GM19035 (cell line): Measurements from ENCODE around the gene COX6A1.
"Not testable (repeated sequence)": the region's sequence is repeated elsewhere in the genome, so short reads cannot be mapped to it uniquely, and the experiment has no call there.

Source experiments
- ATAC-seq: cut with Tn5 transposase; IDR thresholded peaks from one replicate; pipeline ENCODE4 v1.9.1; 2021; ENCODE audit not compliant: unreplicated experiment

COX6A1 gene

GRCh38 chr12:120425797-120426196 lies 12.1 kb upstream of the COX6A1 start:
- ATAC-seq = no peak

- ATAC-seq = no peak
These were observed 9.2 kb upstream of the COX6A1 start for GRCh38 chr12:120428597-120429229.

- no peak for ATAC-seq
These were observed 8.5 kb upstream of the COX6A1 start for GRCh38 chr12:120429368-120429767.

- no peak for ATAC-seq
These were observed 5.0 kb upstream of the COX6A1 start for GRCh38 chr12:120432772-120433525.

GRCh38 chr12:120438495-120439198 lies 734 bp downstream of the COX6A1 start:
- ATAC-seq = no peak

GRCh38 chr12:120439646-120440247 lies 1.8 kb downstream of the COX6A1 start:
- no peak for ATAC-seq

GRCh38 chr12:120444676-120445075 lies 6.8 kb downstream of the COX6A1 start:
- no peak for ATAC-seq

- ATAC-seq = peak; percentile 93
These were observed 8.3 kb downstream of the COX6A1 start, which contains the start of the genes GATC and TRIAP1 for GRCh38 chr12:120445911-120446843. GATC (plus strand) TSS chr12:120446444; CDS start chr12:120446481, 37 bp downstream. TRIAP1 (minus strand) TSS chr12:120446384; CDS start chr12:120446372, 12 bp downstream.

GRCh38 chr12:120446844-120447178 lies 8.9 kb downstream of the COX6A1 start:
- ATAC-seq = not testable (repeated sequence)

- ATAC-seq = no peak
These were observed 10.1 kb downstream of the COX6A1 start for GRCh38 chr12:120447992-120448391.

GRCh38 chr12:120452524-120452923 lies 14.6 kb downstream of the COX6A1 start:
- not testable (repeated sequence) for ATAC-seq

- ATAC-seq = no peak
These were observed 15.3 kb downstream of the COX6A1 start for GRCh38 chr12:120453060-120453750.

- no peak for ATAC-seq
These were observed 16.1 kb downstream of the COX6A1 start for GRCh38 chr12:120453977-120454376.

GRCh38 chr12:120455302-120455701 lies 17.4 kb downstream of the COX6A1 start:
- no peak for ATAC-seq

- no peak for ATAC-seq
These were observed 19.2 kb downstream of the COX6A1 start for GRCh38 chr12:120457133-120457532.

- no peak for ATAC-seq
These were observed 22.2 kb downstream of the COX6A1 start for GRCh38 chr12:120460157-120460556.

GRCh38 chr12:120462099-120462640 lies 24.3 kb downstream of the COX6A1 start:
- no peak for ATAC-seq

- no peak for ATAC-seq
These were observed 25.8 kb downstream of the COX6A1 start for GRCh38 chr12:120463712-120464111.

GRCh38 chr12:120465756-120466155 lies 27.8 kb downstream of the COX6A1 start:
- ATAC-seq = no peak
